ENCODE data around the gene DENND5A.

The DENND5A gene

DNA sequence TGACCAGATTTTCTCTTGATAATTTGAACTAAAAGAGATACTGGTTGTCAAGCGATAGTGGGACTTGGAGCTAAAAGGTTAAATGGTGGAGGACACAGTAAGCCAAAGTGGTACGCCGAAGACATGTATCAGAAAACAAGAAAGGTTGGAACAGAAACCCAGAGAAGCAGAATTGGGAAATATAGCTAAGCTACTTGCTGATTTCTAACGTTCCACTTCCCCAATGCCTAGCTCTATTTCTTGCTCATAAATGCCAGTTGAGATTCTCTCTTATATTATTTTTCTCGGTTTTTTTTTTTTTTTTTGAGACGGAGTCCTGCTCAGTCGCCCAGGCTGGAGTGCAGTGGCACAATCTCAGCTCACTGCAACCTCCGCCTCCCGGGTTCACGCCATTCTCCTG lies 36.6 kb upstream of the DENND5A start:
- Histone ChIP-seq H3K4me3 (ENCODE audit: low read depth in 1 of 2, low read length in 2 of 2) (no peak overlapping the region), H3K27ac (ENCODE audit: low read length) (no peak overlapping the region), H3K9me3 (ENCODE audit: insufficient read depth, low read length, severe bottlenecking) (no peaks in the 10 kb centered on the region), H3K79me2 (ENCODE audit: insufficient read depth, low read length) (peaks cover 59% of the 10 kb centered on the region), H3K4me2 (ENCODE audit: insufficient read depth, low read length) (no peak overlapping the region), H4K20me1 (ENCODE audit: insufficient read depth, low read length) (peaks cover 7% of the 10 kb centered on the region; the same call in 1 of the 2 replicates), H3K4me1 (ENCODE audit: insufficient read depth, low read length) (no peaks in the 10 kb centered on the region), H3K36me3 (ENCODE audit: insufficient read depth, low read length) (peaks cover 15% of the 10 kb centered on the region), H3K9ac (ENCODE audit: low read depth, low read length) (no peak overlapping the region), H3K27me3 (ENCODE audit: insufficient read depth, low read length, poor library complexity) (no peaks in the 10 kb centered on the region), H2AFZ (ENCODE audit: low read depth, low read length) (no peak overlapping the region)
- no peak for DNase-seq
- TF ChIP-seq, protein P1, sequence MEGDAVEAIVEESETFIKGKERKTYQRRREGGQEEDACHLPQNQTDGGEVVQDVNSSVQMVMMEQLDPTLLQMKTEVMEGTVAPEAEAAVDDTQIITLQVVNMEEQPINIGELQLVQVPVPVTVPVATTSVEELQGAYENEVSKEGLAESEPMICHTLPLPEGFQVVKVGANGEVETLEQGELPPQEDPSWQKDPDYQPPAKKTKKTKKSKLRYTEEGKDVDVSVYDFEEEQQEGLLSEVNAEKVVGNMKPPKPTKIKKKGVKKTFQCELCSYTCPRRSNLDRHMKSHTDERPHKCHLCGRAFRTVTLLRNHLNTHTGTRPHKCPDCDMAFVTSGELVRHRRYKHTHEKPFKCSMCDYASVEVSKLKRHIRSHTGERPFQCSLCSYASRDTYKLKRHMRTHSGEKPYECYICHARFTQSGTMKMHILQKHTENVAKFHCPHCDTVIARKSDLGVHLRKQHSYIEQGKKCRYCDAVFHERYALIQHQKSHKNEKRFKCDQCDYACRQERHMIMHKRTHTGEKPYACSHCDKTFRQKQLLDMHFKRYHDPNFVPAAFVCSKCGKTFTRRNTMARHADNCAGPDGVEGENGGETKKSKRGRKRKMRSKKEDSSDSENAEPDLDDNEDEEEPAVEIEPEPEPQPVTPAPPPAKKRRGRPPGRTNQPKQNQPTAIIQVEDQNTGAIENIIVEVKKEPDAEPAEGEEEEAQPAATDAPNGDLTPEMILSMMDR (IDR thresholded peaks at IDR 0.05; ENCODE audit: borderline replicate concordance, extremely low read depth, low read length, poor library complexity, severe bottlenecking): no peak
- TF ChIP-seq EZH2 (IDR thresholded peaks at IDR 0.05; ENCODE audit: borderline replicate concordance, low read depth, low read length, severe bottlenecking): no peak
- no peak for ATAC-seq (ENCODE audit: insufficient read depth, low read depth)

DNA sequence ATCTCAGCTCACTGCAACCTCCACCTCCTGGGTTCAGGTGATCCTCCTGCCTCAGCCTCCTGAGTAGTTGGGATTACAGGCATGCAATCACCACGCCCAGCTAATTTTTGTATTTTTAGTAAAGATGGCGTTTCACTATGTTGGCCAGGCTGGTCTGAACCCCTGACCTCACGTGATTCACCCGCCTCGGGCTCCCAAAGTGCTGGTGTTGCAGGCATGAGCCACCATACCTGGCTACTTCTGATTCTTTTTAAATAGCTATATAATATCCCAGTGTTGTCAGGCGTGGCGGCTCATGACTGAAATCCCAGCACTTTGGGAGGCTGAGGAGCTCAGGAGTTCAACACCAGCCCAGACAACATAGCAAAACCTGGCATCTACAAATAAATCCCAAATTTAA lies 28.5 kb upstream of the DENND5A start:
- no peak overlapping the region for H3K9ac ChIP-seq (ENCODE audit: low read depth, low read length)
- H3K27ac ChIP-seq (ENCODE audit: low read length): no peak overlapping the region
- peaks cover 43% of the 10 kb centered on the region for H3K36me3 ChIP-seq (ENCODE audit: insufficient read depth, low read length)
- no peaks in the 10 kb centered on the region for H4K20me1 ChIP-seq (ENCODE audit: insufficient read depth, low read length)
- DNase-seq: no peak
- no peak for TF ChIP-seq EZH2 (IDR thresholded peaks at IDR 0.05; ENCODE audit: borderline replicate concordance, low read depth, low read length, severe bottlenecking)
- TF ChIP-seq, protein P1 (IDR thresholded peaks at IDR 0.05; ENCODE audit: borderline replicate concordance, extremely low read depth, low read length, poor library complexity, severe bottlenecking): no peak
- no peak overlapping the region for H3K4me2 ChIP-seq (ENCODE audit: insufficient read depth, low read length)
- no peaks in the 10 kb centered on the region for H3K9me3 ChIP-seq (ENCODE audit: insufficient read depth, low read length, severe bottlenecking)
- no peaks in the 10 kb centered on the region for H3K27me3 ChIP-seq (ENCODE audit: insufficient read depth, low read length, poor library complexity)
- no peak overlapping the region for H2AFZ ChIP-seq (ENCODE audit: low read depth, low read length)
- H3K79me2 ChIP-seq (ENCODE audit: insufficient read depth, low read length): peaks cover 6% of the 10 kb centered on the region; the same call in 1 of the 2 replicates
- no peak for ATAC-seq (ENCODE audit: insufficient read depth, low read depth)
- H3K4me3 ChIP-seq (ENCODE audit: low read depth in 1 of 2, low read length in 2 of 2): no peak overlapping the region
- no peaks in the 10 kb centered on the region for H3K4me1 ChIP-seq (ENCODE audit: insufficient read depth, low read length)

DNA sequence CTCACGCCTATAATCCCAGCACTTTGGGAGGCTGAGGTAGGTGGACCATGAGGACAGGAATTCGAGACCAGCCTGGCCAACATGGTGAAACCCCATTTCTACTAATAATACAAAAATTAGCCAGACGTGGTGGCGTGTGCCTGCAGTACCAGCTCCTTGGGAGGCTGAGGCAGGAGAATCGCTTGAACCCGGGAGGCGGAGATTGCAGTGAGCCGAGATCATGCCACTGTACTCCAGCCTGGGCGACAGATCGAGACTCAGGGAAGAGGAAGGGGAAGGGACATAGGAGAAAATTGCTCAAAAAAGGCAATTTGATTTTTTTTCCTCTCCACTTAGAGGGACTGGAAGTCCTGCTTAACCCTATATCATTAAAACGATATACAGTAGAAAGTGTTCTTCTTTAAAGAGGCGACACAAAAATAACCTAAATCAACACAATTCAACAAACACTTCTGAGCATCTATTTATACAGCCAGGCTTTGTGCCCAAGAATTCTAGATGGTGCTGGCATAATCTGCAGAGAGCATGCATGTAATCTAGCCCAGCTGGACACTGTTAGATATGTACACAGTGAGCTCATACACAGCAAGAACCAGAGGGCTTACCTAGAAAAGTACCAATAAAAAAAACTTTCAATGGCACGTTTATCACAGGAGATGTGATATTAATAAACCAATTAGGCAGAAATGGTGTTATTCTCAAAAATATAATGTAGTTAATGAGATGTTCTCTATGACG lies 20.9 kb upstream of the DENND5A start:
- no peak overlapping the region for H3K4me3 ChIP-seq (ENCODE audit: low read depth in 1 of 2, low read length in 2 of 2)
- no peak overlapping the region for H3K9ac ChIP-seq (ENCODE audit: low read depth, low read length)
- H3K9me3 ChIP-seq (ENCODE audit: insufficient read depth, low read length, severe bottlenecking): no peaks in the 10 kb centered on the region
- H3K79me2 ChIP-seq (ENCODE audit: insufficient read depth, low read length): no peaks in the 10 kb centered on the region
- peaks cover 12% of the 10 kb centered on the region; the same call in 1 of the 2 replicates for H3K36me3 ChIP-seq (ENCODE audit: insufficient read depth, low read length)
- TF ChIP-seq, protein P1 (IDR thresholded peaks at IDR 0.05; ENCODE audit: borderline replicate concordance, extremely low read depth, low read length, poor library complexity, severe bottlenecking): no peak
- TF ChIP-seq EZH2 (IDR thresholded peaks at IDR 0.05; ENCODE audit: borderline replicate concordance, low read depth, low read length, severe bottlenecking): no peak
- no peaks in the 10 kb centered on the region for H3K27me3 ChIP-seq (ENCODE audit: insufficient read depth, low read length, poor library complexity)
- H3K4me1 ChIP-seq (ENCODE audit: insufficient read depth, low read length): peaks cover 6% of the 10 kb centered on the region
- no peak overlapping the region for H2AFZ ChIP-seq (ENCODE audit: low read depth, low read length)
- H3K27ac ChIP-seq (ENCODE audit: low read length): no peak overlapping the region
- no peak for DNase-seq
- peaks cover 2% of the 10 kb centered on the region; the same call in 1 of the 2 replicates for H4K20me1 ChIP-seq (ENCODE audit: insufficient read depth, low read length)
- H3K4me2 ChIP-seq (ENCODE audit: insufficient read depth, low read length): no peak overlapping the region
- ATAC-seq (ENCODE audit: insufficient read depth, low read depth): no peak
